ENCODE measurements around the gene BTNL8.

Gene BTNL8

GRCh38 chr5:180976518-180976917, 77.6 kb downstream of the BTNL8 start:
- no peak for DNase-seq (ENCODE audit: low read depth)
- TF ChIP-seq CTCF (IDR thresholded peaks at IDR 0.05; ENCODE audit: insufficient read depth, low read depth, low read length, missing control alignments): no peak
- H3K4me3 ChIP-seq (ENCODE audit: low read depth, low read length): no peak overlapping the region

- no peak for DNase-seq (ENCODE audit: low read depth)
- no peak overlapping the region for H3K4me3 ChIP-seq (ENCODE audit: low read depth, low read length)
- TF ChIP-seq CTCF (IDR thresholded peaks at IDR 0.05; ENCODE audit: insufficient read depth, low read depth, low read length, missing control alignments): no peak
Measured at GRCh38 chr5:180977852-180978251, 78.9 kb downstream of the BTNL8 start.

- H3K4me3 ChIP-seq (ENCODE audit: low read depth, low read length): no peak overlapping the region
- no peak for TF ChIP-seq CTCF (IDR thresholded peaks at IDR 0.05; ENCODE audit: insufficient read depth, low read depth, low read length, missing control alignments)
- no peak for DNase-seq (ENCODE audit: low read depth)
Measured at GRCh38 chr5:180982008-180982741, 83.2 kb downstream of the BTNL8 start.

- TF ChIP-seq CTCF (IDR thresholded peaks at IDR 0.05; ENCODE audit: insufficient read depth, low read depth, low read length, missing control alignments): no peak
- H3K4me3 ChIP-seq (ENCODE audit: low read depth, low read length): no peak overlapping the region
- DNase-seq (ENCODE audit: low read depth): no peak
Measured at GRCh38 chr5:180988016-180988415, 89.1 kb downstream of the BTNL8 start.

GRCh38 chr5:180988592-180988991, 89.6 kb downstream of the BTNL8 start, which contains the start of gene BTNL3:
Gene BTNL3 (plus strand): TSS chr5:180988846. CDS start chr5:180989029, 183 bp downstream.
- no peak for DNase-seq (ENCODE audit: low read depth)
- TF ChIP-seq CTCF (IDR thresholded peaks at IDR 0.05; ENCODE audit: insufficient read depth, low read depth, low read length, missing control alignments): no peak

GRCh38 chr5:180990086-180990881, 91.3 kb downstream of the BTNL8 start:
- no peak overlapping the region for H3K4me3 ChIP-seq (ENCODE audit: low read depth, low read length)
- DNase-seq (ENCODE audit: low read depth): no peak
- TF ChIP-seq CTCF (IDR thresholded peaks at IDR 0.05; ENCODE audit: insufficient read depth, low read depth, low read length, missing control alignments): no peak

More at GRCh38 chr5:180988592-180988991, 89.6 kb downstream of the BTNL8 start, which contains the start of gene BTNL3:
- no peak within 1 kb of the TSS for H3K4me3 ChIP-seq (ENCODE audit: low read depth, low read length)
